ENCODE data around the gene CSTPP1.

DNA sequence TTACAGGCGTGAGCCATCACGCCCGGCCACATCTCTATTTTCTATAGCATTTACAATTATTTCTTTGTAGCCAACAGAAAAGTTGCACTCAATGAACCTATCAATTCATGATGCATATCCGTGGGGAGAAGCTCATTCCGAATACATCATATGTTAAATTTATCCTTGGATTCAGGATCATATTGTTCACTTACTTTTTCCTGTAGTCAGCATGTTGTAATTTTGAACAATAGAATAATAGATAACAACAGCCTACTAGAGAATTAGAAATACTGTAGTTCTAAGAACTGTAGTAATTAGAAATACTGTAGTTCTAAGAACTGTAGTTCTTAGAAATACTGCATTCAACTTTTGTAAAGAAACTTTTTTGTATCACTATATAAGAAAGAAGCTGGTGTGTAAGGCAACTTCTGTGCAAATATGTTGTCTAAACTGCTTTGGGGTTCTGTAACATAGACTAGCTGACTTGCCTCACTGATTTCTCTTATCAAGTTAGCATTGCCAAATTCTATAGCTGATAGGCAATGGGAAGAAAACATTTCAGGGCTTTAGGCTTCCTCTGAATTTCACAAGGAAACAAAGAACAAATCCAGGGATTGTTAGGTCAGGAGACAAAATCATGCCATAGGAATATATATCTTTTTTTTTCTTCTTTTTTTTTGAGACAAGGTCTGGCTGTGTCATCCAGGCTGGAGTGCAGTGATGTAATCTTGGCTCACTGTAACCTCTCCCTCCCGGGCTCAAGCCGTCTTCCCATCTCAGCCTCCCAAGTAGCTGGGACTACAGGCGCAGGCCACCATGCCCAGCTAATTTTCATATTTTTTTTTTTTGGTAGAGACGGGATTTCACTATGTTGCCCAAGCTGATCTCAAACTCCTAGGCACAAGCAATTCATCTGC, 91.9 kb downstream of the CSTPP1 start:
- TF ChIP-seq, protein P1, sequence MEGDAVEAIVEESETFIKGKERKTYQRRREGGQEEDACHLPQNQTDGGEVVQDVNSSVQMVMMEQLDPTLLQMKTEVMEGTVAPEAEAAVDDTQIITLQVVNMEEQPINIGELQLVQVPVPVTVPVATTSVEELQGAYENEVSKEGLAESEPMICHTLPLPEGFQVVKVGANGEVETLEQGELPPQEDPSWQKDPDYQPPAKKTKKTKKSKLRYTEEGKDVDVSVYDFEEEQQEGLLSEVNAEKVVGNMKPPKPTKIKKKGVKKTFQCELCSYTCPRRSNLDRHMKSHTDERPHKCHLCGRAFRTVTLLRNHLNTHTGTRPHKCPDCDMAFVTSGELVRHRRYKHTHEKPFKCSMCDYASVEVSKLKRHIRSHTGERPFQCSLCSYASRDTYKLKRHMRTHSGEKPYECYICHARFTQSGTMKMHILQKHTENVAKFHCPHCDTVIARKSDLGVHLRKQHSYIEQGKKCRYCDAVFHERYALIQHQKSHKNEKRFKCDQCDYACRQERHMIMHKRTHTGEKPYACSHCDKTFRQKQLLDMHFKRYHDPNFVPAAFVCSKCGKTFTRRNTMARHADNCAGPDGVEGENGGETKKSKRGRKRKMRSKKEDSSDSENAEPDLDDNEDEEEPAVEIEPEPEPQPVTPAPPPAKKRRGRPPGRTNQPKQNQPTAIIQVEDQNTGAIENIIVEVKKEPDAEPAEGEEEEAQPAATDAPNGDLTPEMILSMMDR (IDR thresholded peaks at IDR 0.05; ENCODE audit: insufficient read depth, low read length, poor library complexity, severe bottlenecking): no peak
- TF ChIP-seq EZH2phosphoT487 (conservative IDR thresholded peaks at IDR 0.05; ENCODE audit: low read length): no peak
